ENCODE results near the gene FAM219A.
"Not testable (repeated sequence)": the region's sequence is repeated elsewhere in the genome, so short reads cannot be mapped to it uniquely, and the experiment has no call there.

The FAM219A gene

DNA sequence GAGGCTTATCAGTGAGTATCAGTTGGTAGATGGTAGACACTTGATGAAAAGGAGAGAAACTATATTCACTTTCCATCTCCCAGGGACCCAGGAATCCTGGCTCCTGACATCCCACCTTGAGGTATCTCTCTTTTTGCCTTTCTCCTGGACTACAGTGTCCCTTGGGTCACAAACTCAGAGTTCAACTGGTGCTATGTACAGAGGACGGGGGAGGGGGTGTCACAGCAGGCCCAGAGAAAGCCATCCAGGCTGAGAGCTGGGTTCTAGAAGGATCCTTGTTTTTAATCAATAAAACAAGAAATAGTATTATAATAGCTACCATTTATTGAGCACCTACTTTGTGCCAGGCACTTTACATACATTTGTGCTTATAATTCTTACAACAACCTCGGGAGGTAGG, 92.0 kb downstream of the FAM219A start:
- TF ChIP-seq, protein P1, sequence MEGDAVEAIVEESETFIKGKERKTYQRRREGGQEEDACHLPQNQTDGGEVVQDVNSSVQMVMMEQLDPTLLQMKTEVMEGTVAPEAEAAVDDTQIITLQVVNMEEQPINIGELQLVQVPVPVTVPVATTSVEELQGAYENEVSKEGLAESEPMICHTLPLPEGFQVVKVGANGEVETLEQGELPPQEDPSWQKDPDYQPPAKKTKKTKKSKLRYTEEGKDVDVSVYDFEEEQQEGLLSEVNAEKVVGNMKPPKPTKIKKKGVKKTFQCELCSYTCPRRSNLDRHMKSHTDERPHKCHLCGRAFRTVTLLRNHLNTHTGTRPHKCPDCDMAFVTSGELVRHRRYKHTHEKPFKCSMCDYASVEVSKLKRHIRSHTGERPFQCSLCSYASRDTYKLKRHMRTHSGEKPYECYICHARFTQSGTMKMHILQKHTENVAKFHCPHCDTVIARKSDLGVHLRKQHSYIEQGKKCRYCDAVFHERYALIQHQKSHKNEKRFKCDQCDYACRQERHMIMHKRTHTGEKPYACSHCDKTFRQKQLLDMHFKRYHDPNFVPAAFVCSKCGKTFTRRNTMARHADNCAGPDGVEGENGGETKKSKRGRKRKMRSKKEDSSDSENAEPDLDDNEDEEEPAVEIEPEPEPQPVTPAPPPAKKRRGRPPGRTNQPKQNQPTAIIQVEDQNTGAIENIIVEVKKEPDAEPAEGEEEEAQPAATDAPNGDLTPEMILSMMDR (IDR thresholded peaks at IDR 0.05; ENCODE audit: control insufficient read depth, insufficient read depth, low read depth, low read length, missing control alignments): no peak
- no peak for DNase-seq (ENCODE audit: low read depth)
- H3K4me3 ChIP-seq (ENCODE audit: control insufficient read depth, low read depth, low read length): no peak overlapping the region

DNA sequence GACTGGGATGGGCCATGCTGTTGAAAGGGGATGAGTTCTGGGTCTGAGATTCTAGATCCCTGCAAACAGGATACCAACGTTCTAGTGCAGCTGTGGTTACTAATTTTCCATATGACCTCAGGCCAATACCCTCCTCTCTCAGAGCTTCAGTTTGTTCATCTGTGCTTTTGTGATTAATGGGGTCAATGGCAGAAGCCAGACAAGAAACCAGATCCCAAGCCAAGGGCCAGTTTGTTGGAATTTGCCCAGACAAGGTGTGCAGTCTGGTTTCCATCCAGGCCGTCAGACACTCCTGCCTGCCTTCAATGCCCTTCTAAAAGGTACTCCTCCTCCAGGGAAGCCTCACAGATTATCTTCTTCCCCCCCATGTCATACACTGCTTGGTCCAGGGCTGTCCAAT, 93.1 kb downstream of the FAM219A start:
- H3K4me3 ChIP-seq (ENCODE audit: control insufficient read depth, low read depth, low read length): no peak overlapping the region
- DNase-seq (ENCODE audit: low read depth): no peak
- TF ChIP-seq, protein P1 (IDR thresholded peaks at IDR 0.05; ENCODE audit: control insufficient read depth, insufficient read depth, low read depth, low read length, missing control alignments): no peak

DNA sequence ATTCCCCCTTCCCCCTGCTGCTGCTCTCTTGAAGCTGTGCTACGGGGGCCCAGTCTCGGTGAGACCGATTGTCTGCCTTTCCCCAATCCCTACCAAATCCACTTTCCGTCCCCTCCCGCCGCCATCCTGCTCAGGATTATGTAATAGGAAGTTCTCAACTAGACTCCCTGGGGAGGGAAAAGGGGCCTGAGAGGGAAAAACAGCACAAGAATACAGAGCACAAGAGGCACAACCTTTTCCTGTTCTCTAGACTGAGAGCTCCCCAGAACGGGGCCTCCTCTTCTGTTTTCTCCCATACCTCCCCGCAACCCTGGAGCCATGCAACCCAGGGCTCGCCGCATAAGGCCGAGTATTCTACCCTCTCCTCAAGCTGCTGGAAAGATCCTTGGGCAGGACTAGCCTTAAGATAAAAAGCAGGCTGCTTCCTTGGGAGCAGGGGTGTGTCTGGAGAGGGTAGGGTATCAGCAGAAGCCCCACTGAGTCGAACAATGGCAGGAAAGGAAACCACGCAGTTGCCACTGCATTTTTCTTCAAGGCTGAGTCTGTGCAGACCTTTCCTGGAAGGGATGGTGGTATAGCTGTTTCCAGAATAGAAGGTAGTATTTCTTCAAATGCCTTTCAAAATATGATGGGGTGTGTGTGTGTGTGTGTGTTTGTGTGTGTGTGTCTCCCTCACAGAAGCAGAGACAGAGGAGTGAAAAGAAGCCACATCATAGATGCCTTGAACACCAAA, 94.6 kb downstream of the FAM219A start:
- TF ChIP-seq, protein P1 (IDR thresholded peaks at IDR 0.05; ENCODE audit: control insufficient read depth, insufficient read depth, low read depth, low read length, missing control alignments): no peak
- H3K4me3 ChIP-seq (ENCODE audit: control insufficient read depth, low read depth, low read length): no peak overlapping the region
- no peak for DNase-seq (ENCODE audit: low read depth)

DNA sequence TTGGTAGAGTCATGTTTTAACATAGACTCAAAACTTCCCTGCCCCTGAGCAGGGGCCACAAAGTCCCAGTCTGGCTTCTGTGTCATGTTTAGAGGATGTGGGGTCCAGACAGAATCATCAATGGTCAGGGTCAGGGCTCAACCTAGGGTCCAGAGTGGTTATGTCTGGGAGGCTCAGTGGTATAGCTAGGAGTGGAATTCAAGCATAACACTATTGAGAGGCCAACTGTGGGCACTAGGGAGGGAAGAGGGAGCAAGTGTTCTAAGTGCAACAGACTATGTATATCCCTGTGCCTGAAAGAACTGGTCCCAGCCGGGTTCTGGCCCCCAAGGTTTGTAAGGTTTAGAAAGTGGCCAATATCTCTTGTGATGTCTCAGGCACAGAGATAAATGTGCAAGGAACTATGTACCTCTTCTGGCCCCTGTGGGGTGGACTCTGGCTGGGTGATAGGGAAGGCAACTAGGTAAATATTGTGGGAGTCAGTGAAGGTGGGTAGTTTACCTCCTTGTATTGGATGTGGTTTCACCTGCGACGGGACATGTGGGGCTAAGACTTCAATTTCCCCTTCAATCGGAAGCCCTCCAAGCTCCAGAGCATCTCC, 95.7 kb downstream of the FAM219A start:
- no peak overlapping the region for H3K4me3 ChIP-seq (ENCODE audit: control insufficient read depth, low read depth, low read length)
- TF ChIP-seq, protein P1 (IDR thresholded peaks at IDR 0.05; ENCODE audit: control insufficient read depth, insufficient read depth, low read depth, low read length, missing control alignments): no peak
- DNase-seq (ENCODE audit: low read depth): no peak

DNA sequence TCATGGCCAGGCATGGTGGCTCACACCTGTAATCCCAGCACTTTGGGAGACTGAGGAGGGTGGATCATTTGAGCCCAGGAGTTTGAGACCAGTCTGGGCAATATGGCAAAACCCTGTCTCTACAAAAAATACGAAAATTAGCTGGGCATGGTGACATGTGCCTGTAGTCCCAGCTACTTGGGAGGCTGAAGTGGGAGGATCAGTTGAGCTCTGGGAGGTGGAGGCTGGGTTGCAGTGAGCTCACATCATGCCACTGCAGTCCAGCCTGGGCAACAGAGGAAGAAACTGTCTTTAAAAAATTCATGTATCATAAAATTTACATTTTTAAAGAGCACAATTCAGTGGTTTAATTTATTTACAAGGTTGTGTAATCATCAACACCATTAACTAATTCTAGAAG, 105.4 kb downstream of the FAM219A start:
- DNase-seq (ENCODE audit: low read depth); H3K4me3 ChIP-seq (ENCODE audit: control insufficient read depth, low read depth, low read length): not testable (repeated sequence)

DNA sequence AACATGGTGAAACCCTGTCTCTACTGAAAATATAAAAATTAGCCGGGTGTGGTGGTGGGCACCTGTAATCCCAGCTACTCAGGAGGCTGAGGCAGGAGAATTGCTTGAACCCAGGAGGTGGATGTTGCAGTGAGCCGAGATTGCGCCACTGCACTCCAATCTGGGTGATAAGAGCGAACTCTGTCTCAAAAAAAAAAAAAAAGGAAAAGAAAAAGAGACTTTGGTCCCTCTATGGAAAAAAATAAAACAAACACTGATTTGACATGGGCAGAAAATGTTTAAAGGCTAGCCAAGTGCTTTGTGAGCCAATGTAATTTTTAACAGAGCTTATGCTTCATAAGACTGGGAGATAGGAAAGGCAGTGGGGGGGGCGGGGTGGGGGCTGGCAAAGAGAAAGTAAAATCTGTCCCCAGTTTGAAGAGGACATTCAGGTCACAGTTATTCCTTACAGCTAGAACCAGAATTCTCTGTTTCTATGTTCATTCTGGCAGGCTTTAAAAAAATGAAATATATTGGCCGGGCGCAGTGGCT, 106.2 kb downstream of the FAM219A start:
- not testable (repeated sequence) for DNase-seq (ENCODE audit: low read depth); H3K4me3 ChIP-seq (ENCODE audit: control insufficient read depth, low read depth, low read length)

DNA sequence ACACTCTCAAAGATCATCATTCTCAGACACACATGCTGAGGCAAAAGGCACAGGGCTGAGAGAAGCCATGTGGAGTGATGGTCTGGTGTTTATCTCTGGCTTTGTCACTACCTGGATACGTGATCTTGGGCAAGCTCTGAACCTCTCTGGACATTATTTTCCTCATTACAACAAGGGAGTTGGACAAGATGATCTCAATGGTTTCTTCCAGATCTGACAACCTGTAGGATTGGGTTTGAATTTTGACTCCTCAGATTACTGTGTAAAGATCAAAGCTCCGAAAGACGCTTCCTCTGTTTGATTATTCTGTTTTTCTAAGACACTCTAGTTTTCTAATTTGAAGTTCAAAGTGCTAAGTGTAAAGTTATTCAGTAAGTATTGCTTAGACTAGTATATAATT, 109.0 kb downstream of the FAM219A start:
- no peak for DNase-seq (ENCODE audit: low read depth)
- TF ChIP-seq, protein P1 (IDR thresholded peaks at IDR 0.05; ENCODE audit: control insufficient read depth, insufficient read depth, low read depth, low read length, missing control alignments): no peak
- no peak overlapping the region for H3K4me3 ChIP-seq (ENCODE audit: control insufficient read depth, low read depth, low read length)
